ENCODE data around the gene TEKTIP1. TPM values are rescaled to one million over a fixed set of nuclear protein-coding genes. Genes with fewer than 3 reads are reported as not detected.

Gene TEKTIP1
- total RNA-seq, 1 donor from 2014 or later, result 1.4 TPM

DNA sequence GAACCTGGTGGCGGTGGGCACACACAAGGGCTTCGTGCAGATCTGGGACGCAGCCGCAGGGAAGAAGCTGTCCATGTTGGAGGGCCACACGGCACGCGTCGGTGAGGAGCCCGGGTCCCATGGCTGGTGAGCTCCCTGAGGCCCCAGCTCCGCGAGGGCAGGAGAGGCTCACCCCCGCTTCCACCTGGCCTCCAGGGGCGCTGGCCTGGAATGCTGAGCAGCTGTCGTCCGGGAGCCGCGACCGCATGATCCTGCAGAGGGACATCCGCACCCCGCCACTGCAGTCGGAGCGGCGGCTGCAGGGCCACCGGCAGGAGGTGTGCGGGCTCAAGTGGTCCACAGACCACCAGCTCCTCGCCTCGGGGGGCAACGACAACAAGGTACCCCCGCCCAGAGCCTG, 7.3 kb upstream of the TEKTIP1 start:
- Mint-ChIP-seq H3K4me1 (ENCODE audit: unreplicated experiment) (no peaks in the 10 kb centered on the region), H3K36me3 (ENCODE audit: low read depth, unreplicated experiment) (peaks cover 15% of the 10 kb centered on the region), H3K27ac (ENCODE audit: unreplicated experiment) (no peak overlapping the region), H3K9me3 (ENCODE audit: unreplicated experiment) (no peaks in the 10 kb centered on the region), H3K27me3 (ENCODE audit: unreplicated experiment) (peaks cover 13% of the 10 kb centered on the region), H3K4me3 (ENCODE audit: unreplicated experiment) (no peak overlapping the region)
- TF ChIP-seq, protein P1, sequence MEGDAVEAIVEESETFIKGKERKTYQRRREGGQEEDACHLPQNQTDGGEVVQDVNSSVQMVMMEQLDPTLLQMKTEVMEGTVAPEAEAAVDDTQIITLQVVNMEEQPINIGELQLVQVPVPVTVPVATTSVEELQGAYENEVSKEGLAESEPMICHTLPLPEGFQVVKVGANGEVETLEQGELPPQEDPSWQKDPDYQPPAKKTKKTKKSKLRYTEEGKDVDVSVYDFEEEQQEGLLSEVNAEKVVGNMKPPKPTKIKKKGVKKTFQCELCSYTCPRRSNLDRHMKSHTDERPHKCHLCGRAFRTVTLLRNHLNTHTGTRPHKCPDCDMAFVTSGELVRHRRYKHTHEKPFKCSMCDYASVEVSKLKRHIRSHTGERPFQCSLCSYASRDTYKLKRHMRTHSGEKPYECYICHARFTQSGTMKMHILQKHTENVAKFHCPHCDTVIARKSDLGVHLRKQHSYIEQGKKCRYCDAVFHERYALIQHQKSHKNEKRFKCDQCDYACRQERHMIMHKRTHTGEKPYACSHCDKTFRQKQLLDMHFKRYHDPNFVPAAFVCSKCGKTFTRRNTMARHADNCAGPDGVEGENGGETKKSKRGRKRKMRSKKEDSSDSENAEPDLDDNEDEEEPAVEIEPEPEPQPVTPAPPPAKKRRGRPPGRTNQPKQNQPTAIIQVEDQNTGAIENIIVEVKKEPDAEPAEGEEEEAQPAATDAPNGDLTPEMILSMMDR (IDR thresholded peaks at IDR 0.05; ENCODE audit: unreplicated experiment), result no peak
- no peak for DNase-seq (ENCODE audit: low spot score)

DNA sequence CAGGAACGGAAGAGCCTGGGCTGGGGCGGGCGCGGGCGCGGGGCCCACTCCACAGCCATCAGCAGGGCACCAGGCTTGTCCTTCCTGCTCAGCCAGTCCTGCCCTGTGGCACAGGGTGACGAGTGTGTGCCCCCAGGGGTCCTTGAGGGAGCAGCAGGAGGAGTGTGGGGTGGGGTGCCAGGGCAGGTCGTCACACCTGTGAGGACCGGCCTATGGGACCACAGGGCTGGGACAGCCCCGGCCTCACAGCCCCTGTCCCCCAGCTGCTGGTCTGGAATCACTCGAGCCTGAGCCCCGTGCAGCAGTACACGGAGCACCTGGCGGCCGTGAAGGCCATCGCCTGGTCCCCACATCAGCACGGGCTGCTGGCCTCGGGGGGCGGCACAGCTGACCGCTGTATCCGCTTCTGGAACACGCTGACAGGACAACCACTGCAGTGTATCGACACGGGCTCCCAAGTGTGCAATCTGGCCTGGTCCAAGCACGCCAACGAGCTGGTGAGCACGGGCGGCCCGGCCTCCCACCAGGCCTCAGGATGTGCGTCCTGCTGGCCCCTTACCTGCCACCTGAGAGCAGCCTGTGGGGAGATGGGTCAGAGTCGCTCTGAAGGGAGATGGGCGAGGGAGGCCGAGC, 6.7 kb upstream of the TEKTIP1 start:
- Mint-ChIP-seq H3K4me1 (ENCODE audit: unreplicated experiment) (no peaks in the 10 kb centered on the region), H3K27ac (ENCODE audit: unreplicated experiment) (no peak overlapping the region), H3K9me3 (ENCODE audit: unreplicated experiment) (no peaks in the 10 kb centered on the region), H3K27me3 (ENCODE audit: unreplicated experiment) (peaks cover 10% of the 10 kb centered on the region), H3K36me3 (ENCODE audit: low read depth, unreplicated experiment) (peaks cover 15% of the 10 kb centered on the region), H3K4me3 (ENCODE audit: unreplicated experiment) (no peak overlapping the region)
- DNase-seq (ENCODE audit: low spot score), result no peak
- TF ChIP-seq, protein P1 (IDR thresholded peaks at IDR 0.05; ENCODE audit: unreplicated experiment), result no peak

DNA sequence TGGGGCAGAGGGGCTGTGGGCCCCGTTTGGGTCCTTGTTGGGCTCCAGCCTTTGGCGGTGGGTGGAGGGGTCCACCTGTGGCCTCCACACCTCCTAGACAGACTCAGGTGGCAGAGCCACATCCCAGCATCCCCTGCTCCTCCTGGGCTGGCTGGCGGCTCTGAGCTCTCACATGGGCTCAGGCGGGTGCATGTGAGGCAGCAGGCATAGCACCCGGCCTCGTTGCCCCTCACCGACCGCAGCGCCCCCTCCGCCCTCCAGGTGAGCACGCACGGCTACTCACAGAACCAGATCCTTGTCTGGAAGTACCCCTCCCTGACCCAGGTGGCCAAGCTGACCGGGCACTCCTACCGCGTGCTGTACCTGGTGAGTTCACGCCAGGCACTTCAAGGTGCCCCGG, 5.9 kb upstream of the TEKTIP1 start:
- H3K4me3 Mint-ChIP-seq (ENCODE audit: unreplicated experiment), result no peak overlapping the region

DNA sequence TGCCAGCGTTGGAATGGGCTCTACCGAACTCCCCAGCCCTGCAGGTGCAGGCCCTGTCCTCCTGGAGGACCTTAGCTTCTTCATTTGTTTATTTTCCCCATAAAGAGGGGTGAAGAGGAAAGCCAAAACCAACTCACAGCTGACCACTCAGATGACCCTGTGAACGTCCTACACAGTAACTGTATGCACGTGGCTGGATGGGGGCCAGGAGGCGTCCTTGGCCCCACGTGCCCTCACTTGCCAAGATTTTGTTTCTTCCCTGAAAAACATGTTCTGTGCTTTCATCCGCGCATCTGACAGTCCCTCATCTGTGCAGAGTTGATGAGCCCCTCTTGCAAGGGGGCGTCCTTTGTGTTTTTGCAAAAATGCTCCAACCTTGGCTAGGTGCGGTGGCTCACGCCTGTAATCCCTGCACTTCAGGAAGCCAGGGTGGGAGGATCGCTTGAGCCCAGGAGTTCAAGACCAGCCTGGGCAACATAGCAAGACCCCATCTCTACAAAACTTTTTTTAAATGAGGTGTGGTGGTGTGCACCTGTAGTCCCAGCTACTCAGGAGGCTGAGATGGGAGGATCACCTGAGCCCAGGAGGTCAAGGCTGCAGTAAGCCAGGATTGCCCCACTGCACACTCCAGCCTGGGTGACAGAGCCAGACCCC, 5.3 kb upstream of the TEKTIP1 start:
- no peak for DNase-seq (ENCODE audit: low spot score)
- no peaks in the 10 kb centered on the region for H3K9me3 Mint-ChIP-seq (ENCODE audit: unreplicated experiment)
- H3K36me3 Mint-ChIP-seq (ENCODE audit: low read depth, unreplicated experiment), result peaks cover 15% of the 10 kb centered on the region

More for the DNA sequence above, 5.9 kb upstream of the TEKTIP1 start:
- Mint-ChIP-seq H3K27me3 (ENCODE audit: unreplicated experiment) (peaks cover 11% of the 10 kb centered on the region), H3K4me1 (ENCODE audit: unreplicated experiment) (no peaks in the 10 kb centered on the region), H3K27ac (ENCODE audit: unreplicated experiment) (no peak overlapping the region), H3K36me3 (ENCODE audit: low read depth, unreplicated experiment) (peaks cover 15% of the 10 kb centered on the region), H3K9me3 (ENCODE audit: unreplicated experiment) (no peaks in the 10 kb centered on the region)
- DNase-seq (ENCODE audit: low spot score), result no peak
- TF ChIP-seq, protein P1 (IDR thresholded peaks at IDR 0.05; ENCODE audit: unreplicated experiment), result no peak

More for the DNA sequence above, 5.3 kb upstream of the TEKTIP1 start:
- Mint-ChIP-seq H3K27me3 (ENCODE audit: unreplicated experiment) (peaks cover 14% of the 10 kb centered on the region), H3K4me1 (ENCODE audit: unreplicated experiment) (no peaks in the 10 kb centered on the region), H3K27ac (ENCODE audit: unreplicated experiment) (no peak overlapping the region), H3K4me3 (ENCODE audit: unreplicated experiment) (peak overlapping the region; percentile 56)
- TF ChIP-seq, protein P1 (IDR thresholded peaks at IDR 0.05; ENCODE audit: unreplicated experiment), result no peak
